Stimulated activated CD8-positive, alpha-beta memory T cell treated with anti-CD3 and anti-CD28 coated beads, Interleukin-7, amount 100 ng/mL, for 24 hours (primary cell): ENCODE measurements around the gene TMEM164.

Experiments used
- DNase-seq: peaks from one replicate; pipeline ENCODE4 v3.0.0-alpha.2; 2020; ENCODE audit warnings: low read depth

Gene TMEM164

GRCh38 chrX:110037178-110037577 lies 34.3 kb downstream of the TMEM164 start:
- DNase-seq = no peak

- no peak for DNase-seq
These were observed 36.0 kb downstream of the TMEM164 start for GRCh38 chrX:110038900-110039299.

GRCh38 chrX:110041980-110042379 lies 39.1 kb downstream of the TMEM164 start:
- DNase-seq = no peak

- DNase-seq = no peak
These were observed 39.6 kb downstream of the TMEM164 start for GRCh38 chrX:110042496-110042895.

GRCh38 chrX:110043506-110043905 lies 40.6 kb downstream of the TMEM164 start:
- DNase-seq = no peak

GRCh38 chrX:110044346-110045249 lies 41.7 kb downstream of the TMEM164 start:
- no peak for DNase-seq

- no peak for DNase-seq
These were observed 42.5 kb downstream of the TMEM164 start for GRCh38 chrX:110045421-110045820.

GRCh38 chrX:110046001-110046400 lies 43.1 kb downstream of the TMEM164 start:
- no peak for DNase-seq

- DNase-seq = no peak
These were observed 44.1 kb downstream of the TMEM164 start for GRCh38 chrX:110046971-110047370.

- no peak for DNase-seq
These were observed 46.2 kb downstream of the TMEM164 start for GRCh38 chrX:110049096-110049495.

GRCh38 chrX:110050386-110050785 lies 47.5 kb downstream of the TMEM164 start:
- no peak for DNase-seq

- no peak for DNase-seq
These were observed 48.0 kb downstream of the TMEM164 start for GRCh38 chrX:110050901-110051300.

- no peak for DNase-seq
These were observed 48.6 kb downstream of the TMEM164 start for GRCh38 chrX:110051559-110051958.

GRCh38 chrX:110052303-110052702 lies 49.4 kb downstream of the TMEM164 start:
- DNase-seq = no peak

- DNase-seq = no peak
These were observed 50.5 kb downstream of the TMEM164 start for GRCh38 chrX:110053453-110053852.

- no peak for DNase-seq
These were observed 52.7 kb downstream of the TMEM164 start for GRCh38 chrX:110055616-110056015.

- no peak for DNase-seq
These were observed 53.5 kb downstream of the TMEM164 start for GRCh38 chrX:110056419-110056818.

GRCh38 chrX:110059410-110059809 lies 56.5 kb downstream of the TMEM164 start:
- no peak for DNase-seq

- DNase-seq = no peak
These were observed 57.4 kb downstream of the TMEM164 start for GRCh38 chrX:110060317-110060716.

- DNase-seq = no peak
These were observed 58.1 kb downstream of the TMEM164 start for GRCh38 chrX:110060846-110061537.

- no peak for DNase-seq
These were observed 60.0 kb downstream of the TMEM164 start for GRCh38 chrX:110062919-110063318.

GRCh38 chrX:110066488-110067225 lies 63.7 kb downstream of the TMEM164 start:
- no peak for DNase-seq

- DNase-seq = no peak
These were observed 68.1 kb downstream of the TMEM164 start for GRCh38 chrX:110070970-110071369.
